GM18520 (cell line): ENCODE results near the gene MBD3L2.
"Not testable (repeated sequence)": the region's sequence is repeated elsewhere in the genome, so short reads cannot be mapped to it uniquely, and the experiment has no call there.

Experiments used
- ATAC-seq: cut with Tn5 transposase; IDR thresholded peaks from one replicate; pipeline ENCODE4 v1.9.1; 2021; ENCODE audit not compliant: unreplicated experiment

MBD3L2 gene

DNA sequence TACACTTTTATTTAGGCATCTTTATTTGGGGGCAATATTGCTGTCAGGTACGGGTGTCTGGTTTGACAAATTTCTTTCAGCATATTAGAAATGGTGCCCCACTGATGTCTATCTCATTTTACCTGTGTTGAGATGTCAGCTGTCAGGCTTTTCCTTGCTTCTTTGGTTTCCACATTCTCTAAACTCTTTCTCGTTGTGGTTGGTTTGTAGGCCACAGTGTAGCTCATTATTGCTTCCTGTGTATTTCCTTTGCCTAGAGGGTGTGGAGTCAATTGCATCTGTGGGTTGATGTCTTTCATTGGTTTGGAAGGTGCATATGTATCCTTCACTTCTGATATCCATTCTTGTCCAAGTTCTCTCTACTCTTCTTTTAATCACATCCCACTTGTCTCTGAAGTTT, 10.9 kb downstream of the MBD3L2 start:
- not testable (repeated sequence) for ATAC-seq

- no peak for ATAC-seq
Measured at GRCh38 chr19:7063339-7063738, 14.2 kb downstream of the MBD3L2 start.

GRCh38 chr19:7063764-7064418, 14.8 kb downstream of the MBD3L2 start:
- no peak for ATAC-seq

DNA sequence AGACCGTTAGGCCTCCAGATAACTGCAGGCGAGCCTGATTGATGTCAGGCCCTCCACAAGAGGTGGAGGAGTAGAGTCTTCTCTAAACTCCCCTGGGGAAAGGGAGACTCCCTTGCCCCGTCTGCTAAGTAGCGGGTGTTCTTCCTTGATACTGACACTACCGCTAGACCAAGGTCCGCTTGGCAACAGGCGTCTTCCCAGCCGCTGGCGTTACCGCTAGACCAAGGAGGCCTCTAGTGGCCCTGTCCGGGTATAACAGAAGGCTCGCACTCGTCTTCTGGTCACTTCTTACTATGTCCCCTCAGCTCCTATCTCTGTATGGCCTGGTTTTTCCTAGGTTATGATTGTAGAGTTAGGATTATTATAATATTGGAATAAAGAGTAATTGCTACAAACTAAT, 18.0 kb downstream of the MBD3L2 start:
- not testable (repeated sequence) for ATAC-seq

DNA sequence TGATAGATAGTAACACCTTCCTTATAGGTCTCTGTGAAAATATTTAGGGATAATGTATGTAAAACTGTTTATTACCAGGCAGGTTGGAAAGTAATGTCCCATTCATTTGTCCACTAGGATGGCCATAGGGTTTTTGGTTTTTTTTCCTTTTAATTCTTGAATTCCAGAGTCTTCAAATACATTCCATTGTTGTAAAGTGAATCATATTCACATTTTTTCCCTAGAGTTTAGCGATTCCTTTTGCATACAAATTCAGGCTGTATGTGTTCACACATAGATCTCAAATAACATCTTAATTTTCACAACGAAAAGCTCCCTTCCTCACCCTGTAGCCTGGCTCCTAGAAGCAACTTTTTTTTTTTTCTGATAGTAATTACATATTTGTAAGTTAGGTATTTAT, 18.6 kb downstream of the MBD3L2 start:
- no peak for ATAC-seq

- ATAC-seq, result no peak
Measured at GRCh38 chr19:7068599-7068998, 19.5 kb downstream of the MBD3L2 start.

DNA sequence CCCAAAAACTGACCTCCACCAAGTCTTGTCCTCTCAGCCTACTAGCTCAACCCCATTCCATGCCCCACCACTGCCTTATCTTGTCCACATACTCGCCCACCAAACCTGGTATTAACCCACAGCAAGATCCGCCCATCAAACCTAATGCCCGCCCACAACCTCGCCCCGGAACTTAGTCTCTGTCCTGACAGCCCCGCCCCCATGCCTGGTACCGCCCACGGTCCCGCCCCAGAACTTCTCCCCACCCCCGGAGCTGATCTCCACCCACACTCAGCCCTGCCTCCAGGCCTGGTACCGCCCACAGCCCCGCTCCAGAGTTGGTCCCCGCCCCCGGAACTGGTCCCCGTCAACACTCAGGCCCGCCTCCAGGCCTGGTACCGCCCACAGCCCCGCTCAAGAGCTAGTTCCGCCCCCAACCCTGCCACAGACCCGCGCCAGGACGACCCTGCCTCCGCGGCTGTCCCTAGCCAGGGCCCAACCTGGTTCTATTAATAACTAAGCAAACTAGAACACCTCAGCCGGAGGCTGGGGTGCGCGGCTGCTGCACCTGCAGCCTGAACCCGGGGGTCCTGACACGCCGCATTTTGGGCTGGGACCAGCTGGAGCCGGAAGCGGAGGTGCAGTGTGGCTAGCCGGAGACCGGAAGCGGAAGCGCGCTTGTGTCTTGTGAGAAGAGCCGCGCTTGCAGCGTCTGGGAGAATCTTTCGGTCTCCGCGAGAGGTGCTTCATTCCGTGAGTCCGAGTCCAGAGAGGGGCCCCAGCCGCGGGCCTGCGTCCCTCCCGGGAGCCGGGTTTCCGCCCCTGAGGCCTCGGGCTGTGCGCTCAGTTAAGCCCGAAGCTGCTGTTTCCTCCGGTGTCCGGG, 20.2 kb downstream of the MBD3L2 start, which contains the start of gene ZNF557:
TSS of gene ZNF557 (plus strand) at position 662 of the 862 bp plus-strand sequence. CDS start 5,372 bp downstream, outside the sequence.
- ATAC-seq, result peak; percentile 82

GRCh38 chr19:7069904-7070226, 20.7 kb downstream of the MBD3L2 start:
- ATAC-seq, result no peak

- ATAC-seq, result no peak
Measured at GRCh38 chr19:7072541-7072940, 23.4 kb downstream of the MBD3L2 start.

DNA sequence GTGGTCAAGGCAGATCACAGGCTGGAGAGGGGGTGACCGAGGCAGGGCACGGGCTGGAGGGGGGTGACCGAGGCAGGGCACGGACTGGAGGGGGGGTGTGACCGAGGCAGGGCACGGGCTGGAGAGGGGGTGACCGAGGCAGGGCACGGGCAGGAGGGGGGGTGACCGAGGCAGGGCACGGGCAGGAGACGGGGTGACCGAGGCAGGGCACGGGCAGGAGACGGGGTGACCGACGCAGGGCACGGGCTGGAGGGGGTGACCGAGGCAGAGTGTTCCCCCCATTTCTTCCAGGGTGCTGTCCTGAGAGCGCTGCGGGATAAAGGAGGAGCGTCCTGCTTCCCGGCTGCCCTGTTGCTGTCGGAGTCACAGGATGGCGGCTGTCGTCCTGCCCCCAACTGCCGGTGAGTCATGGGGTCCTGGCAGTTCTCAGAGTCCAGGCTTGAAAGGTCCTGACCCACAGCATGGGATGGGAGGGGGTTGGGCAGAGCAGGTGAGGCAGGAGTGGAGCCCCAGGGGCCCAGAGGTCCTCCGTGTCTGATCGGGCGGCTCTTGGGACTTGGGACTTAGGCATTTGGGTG, 25.7 kb downstream of the MBD3L2 start:
- ATAC-seq, result no peak

DNA sequence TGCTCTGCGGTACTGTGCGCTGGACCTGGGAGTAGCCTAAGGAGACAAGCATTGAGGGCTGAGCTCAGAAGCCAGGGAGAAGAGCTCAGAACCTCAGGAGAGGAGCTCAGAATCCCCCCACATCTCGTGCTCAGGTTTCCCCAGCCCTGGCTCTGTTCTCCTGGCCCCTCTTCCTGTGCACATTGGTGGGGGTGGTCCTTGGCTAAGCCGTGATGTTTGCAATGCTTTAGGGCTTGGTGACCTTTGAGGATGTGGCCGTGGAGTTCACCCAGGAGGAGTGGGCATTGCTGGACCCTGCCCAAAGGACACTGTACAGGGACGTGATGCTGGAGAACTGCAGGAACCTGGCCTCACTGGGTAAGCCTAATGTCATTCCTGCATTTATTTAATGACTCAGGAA, 27.0 kb downstream of the MBD3L2 start:
- no peak for ATAC-seq

DNA sequence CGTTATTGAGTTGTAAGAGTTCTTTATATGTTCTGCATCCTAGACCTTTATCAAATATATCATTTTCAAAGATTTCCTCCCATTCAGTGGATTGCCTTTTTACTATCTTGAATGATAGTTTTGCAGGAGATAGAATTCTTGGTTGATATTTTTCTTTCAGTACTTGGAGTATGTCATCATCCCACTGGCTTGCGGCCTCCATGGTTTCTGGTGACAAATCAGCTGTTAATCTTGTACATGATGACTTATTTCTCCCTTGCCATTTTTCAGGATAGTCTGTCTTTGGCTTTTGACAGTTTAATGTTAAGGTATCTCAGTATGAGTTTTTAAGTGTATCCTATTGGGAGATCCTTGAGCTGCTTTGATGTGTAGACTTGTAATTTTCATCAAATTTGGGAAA, 28.9 kb downstream of the MBD3L2 start:
- ATAC-seq, result no peak

- ATAC-seq, result no peak
Measured at GRCh38 chr19:7083076-7083956, 34.2 kb downstream of the MBD3L2 start.

DNA sequence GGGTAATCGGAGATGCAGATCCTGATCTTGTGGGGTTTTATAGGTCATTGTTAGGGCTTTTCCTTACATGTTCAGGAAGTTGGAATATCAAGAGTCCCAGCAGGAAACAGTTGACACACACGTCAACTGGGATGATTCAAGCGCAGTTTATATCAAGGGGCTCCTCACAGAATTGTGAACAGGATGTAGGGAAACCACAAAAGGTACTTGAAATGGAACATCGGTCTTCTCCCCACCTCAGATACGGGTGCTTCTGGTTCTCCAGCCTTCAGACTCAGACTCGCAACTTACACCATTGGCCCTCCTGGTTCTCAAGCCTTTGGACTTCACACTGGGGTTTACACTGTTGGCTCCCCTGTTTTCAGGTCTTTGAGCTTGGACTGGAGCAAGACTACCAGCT, 39.9 kb downstream of the MBD3L2 start:
- ATAC-seq, result no peak

DNA sequence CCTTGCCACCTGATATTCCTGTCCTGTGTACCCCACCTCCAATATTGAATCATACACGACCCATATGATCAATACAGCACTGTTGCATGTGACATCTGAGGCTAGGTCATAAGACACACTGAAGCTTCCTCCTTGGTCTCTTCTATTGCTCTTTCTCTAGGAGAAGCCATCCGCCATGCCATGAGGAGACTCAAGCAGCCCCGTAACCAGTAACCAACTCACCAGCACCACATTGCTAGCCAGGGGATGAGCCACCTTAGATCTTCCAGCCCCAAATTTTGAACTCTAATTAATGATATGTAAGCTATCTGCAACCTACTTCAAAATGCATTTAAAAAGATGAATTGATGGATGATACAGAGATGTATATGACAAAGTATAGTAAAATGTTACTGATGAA, 49.0 kb downstream of the MBD3L2 start:
- no peak for ATAC-seq

DNA sequence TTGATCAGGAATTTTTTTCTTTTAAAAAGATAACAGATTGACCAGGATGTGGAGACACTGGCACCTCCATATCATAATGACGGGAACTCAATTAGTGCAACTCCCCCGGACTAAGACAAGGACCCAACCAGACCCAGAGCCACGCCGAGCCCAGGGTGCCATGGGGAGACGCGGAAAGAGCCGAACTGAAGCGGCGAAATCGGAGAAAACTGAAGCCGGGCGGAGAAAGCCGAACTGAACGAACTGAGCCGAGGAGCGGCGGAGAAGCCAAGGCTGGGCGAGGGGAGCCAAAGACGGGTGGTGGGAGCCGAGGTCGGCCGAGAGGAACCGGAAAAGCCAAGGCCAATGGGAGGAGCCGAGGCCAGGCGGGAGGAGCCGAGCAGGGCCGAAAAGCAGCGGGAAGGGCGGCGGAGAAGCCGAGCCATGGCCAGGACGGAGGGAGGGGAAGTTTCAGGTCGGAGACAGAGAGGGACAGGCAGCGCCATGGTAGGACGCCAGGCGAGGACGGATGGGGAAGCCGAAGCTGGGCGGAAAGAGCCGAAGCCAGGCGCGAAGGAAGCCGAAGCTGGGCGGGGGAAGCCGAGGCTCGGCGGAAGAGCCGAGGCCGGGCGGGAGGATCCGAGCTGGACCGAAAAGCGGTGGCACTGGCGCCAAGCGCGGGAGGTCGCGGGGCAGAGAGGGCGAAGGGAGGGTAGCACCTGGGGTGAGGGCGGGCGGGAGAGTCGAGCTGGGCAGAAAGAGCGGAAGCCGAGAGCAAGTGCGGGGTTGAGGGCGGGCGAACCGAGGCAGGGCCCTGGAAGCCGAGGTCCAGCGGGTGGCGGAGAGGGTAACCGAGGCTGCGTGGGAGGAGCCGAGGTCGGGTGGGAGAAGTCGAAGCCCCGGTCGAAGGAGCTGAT, 49.8 kb downstream of the MBD3L2 start:
- peak; percentile 69 for ATAC-seq

GRCh38 chr19:7099597-7099921, 50.4 kb downstream of the MBD3L2 start:
- no peak for ATAC-seq
